Endodermal cell (in vitro differentiated cells): ENCODE results near the gene PRKCE. TPM values are rescaled to one million over a fixed set of nuclear protein-coding genes. Genes with fewer than 3 reads are reported as not detected.

ENCODE experiments used
- DNase-seq: peaks from one replicate; pipeline ENCODE4 v3.0.0-alpha.2; 2017
- H3K27ac ChIP-seq: 2 replicates; pipeline ENCODE4 v1.5.1; 2013; ENCODE audit warnings: mild to moderate bottlenecking, low read depth, low read length, moderate library complexity
- H3K27me3 ChIP-seq: 2 replicates; pipeline ENCODE4 v1.6.1; 2013; ENCODE audit warnings: mild to moderate bottlenecking, low read length, moderate library complexity; ENCODE audit not compliant: insufficient read depth, control insufficient read depth, poor library complexity, severe bottlenecking
- H3K36me3 ChIP-seq: 2 replicates; pipeline ENCODE4 v1.7.0; 2013; ENCODE audit warnings: mild to moderate bottlenecking, low read length, moderate library complexity; ENCODE audit not compliant: control insufficient read depth, insufficient read depth
- H3K4me1 ChIP-seq: one replicate; pipeline ENCODE4 v1.7.0; 2013; ENCODE audit warnings: low read length; ENCODE audit not compliant: control insufficient read depth, insufficient read depth
- H3K4me3 ChIP-seq: 2 replicates; pipeline ENCODE4 v1.5.1; 2013; ENCODE audit warnings: mild to moderate bottlenecking, low read length, moderate library complexity
- H3K9ac ChIP-seq: 2 replicates; pipeline ENCODE4 v1.6.1; 2013; ENCODE audit warnings: mild to moderate bottlenecking, low read length, moderate library complexity; ENCODE audit not compliant: poor library complexity, severe bottlenecking; ENCODE audit errors: extremely low read depth
- H3K9me3 ChIP-seq: 2 replicates; pipeline ENCODE4 v1.6.1; 2013; ENCODE audit warnings: mild to moderate bottlenecking, low read length, moderate library complexity; ENCODE audit not compliant: control insufficient read depth
- H3K27ac Mint-ChIP-seq: 2 replicates; pipeline ENCODE4 v1.8.0; 2020; ENCODE audit warnings: mixed read lengths
- H3K27me3 Mint-ChIP-seq: 2 replicates; pipeline ENCODE4 v1.8.0; 2021; ENCODE audit warnings: mild to moderate bottlenecking, mixed read lengths; ENCODE audit not compliant: insufficient read depth
- H3K36me3 Mint-ChIP-seq: 2 replicates; pipeline ENCODE4 v1.8.0; 2020; ENCODE audit warnings: low read depth, mixed read lengths
- H3K4me1 Mint-ChIP-seq: 2 replicates; pipeline ENCODE4 v1.8.0; 2020; ENCODE audit warnings: mixed read lengths
- H3K4me3 Mint-ChIP-seq: 2 replicates; pipeline ENCODE4 v1.8.0; 2020; ENCODE audit warnings: mild to moderate bottlenecking, moderate library complexity, mixed read lengths
- H3K9me3 Mint-ChIP-seq: 2 replicates; pipeline ENCODE4 v1.8.0; 2020; ENCODE audit warnings: mild to moderate bottlenecking, mixed read lengths
- WGBS, 2 experiments: methylation state at CpG; one replicate each; pipeline versions ENCODE4 v1.1.5 to v1.1.7; 2013; ENCODE audit warnings: missing lambda C conversion rate in 2 of 2, mixed read lengths in 1 of 2; ENCODE audit not compliant: insufficient coverage in 1 of 2, insufficient read length in 1 of 2; 5-methylcytosine and 5-hydroxymethylcytosine counted together
- total RNA-seq, 2 donors: library from RNA; stranded (reverse); fragmentation: NEBNext Ultra II Directional in 1 of 2; extraction: Animal tissue kit (Norgen Biotek cat#: 25700) in 1 of 2; gene quantifications; 2 replicates in 1 of 2; 3 replicates in 1 of 2; pipeline ENCODE4 v1.2.1, GENCODE V29; 2021
- TF ChIP-seq, protein P1 (sequence below): fragments of 200-600 bp; sonication (generic); conservative IDR thresholded peaks from 2 replicates; pipeline ENCODE4 v1.5.0; 2021; ENCODE audit warnings: antibody characterized with exemption, mild to moderate bottlenecking

The PRKCE gene
- total RNA-seq, 2 donors from 2014 or later = 1.4 to 1.7 TPM

DNA sequence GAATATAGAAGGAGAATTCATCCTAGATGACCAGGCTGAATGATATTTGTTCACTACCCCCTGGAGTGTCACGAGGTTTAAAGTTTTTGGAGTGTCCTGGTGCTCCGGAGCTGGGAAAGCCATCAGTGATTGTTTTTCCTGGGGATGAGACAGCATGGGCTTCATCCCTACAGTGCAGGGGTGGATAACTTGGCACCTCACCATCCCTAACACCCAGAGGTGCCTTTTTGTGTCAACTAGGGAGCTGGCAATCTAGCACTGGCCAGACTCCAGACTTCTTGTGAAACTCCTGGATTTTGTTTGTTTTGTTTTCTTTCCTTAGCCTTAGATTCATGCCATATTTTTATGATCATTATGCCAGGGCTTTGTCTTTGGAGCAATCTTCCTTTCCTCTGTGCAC, 164.8 kb downstream of the PRKCE start:
- Histone ChIP-seq H3K27ac (no peak overlapping the region), H3K4me1 (peaks cover 15% of the 10 kb centered on the region), H3K9me3 (no peaks in the 10 kb centered on the region), H3K36me3 (no peaks in the 10 kb centered on the region), H3K4me3 (no peak overlapping the region), H3K27me3 (peaks cover 11% of the 10 kb centered on the region), H3K9ac (no peak overlapping the region)
- H3K27ac Mint-ChIP-seq = no peak overlapping the region
- peaks cover 20% of the 10 kb centered on the region for H3K27me3 Mint-ChIP-seq
- whole genome bisulfite sequencing, 2 experiments = 83 to 87% methylated on average over 1 to 2 of the region's 2 CpGs
- no peaks in the 10 kb centered on the region for H3K9me3 Mint-ChIP-seq
- TF ChIP-seq, protein P1, sequence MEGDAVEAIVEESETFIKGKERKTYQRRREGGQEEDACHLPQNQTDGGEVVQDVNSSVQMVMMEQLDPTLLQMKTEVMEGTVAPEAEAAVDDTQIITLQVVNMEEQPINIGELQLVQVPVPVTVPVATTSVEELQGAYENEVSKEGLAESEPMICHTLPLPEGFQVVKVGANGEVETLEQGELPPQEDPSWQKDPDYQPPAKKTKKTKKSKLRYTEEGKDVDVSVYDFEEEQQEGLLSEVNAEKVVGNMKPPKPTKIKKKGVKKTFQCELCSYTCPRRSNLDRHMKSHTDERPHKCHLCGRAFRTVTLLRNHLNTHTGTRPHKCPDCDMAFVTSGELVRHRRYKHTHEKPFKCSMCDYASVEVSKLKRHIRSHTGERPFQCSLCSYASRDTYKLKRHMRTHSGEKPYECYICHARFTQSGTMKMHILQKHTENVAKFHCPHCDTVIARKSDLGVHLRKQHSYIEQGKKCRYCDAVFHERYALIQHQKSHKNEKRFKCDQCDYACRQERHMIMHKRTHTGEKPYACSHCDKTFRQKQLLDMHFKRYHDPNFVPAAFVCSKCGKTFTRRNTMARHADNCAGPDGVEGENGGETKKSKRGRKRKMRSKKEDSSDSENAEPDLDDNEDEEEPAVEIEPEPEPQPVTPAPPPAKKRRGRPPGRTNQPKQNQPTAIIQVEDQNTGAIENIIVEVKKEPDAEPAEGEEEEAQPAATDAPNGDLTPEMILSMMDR = no peak
- no peaks in the 10 kb centered on the region for H3K36me3 Mint-ChIP-seq
- H3K4me1 Mint-ChIP-seq = peaks cover 51% of the 10 kb centered on the region
- no peak for DNase-seq
- H3K4me3 Mint-ChIP-seq = no peak overlapping the region

DNA sequence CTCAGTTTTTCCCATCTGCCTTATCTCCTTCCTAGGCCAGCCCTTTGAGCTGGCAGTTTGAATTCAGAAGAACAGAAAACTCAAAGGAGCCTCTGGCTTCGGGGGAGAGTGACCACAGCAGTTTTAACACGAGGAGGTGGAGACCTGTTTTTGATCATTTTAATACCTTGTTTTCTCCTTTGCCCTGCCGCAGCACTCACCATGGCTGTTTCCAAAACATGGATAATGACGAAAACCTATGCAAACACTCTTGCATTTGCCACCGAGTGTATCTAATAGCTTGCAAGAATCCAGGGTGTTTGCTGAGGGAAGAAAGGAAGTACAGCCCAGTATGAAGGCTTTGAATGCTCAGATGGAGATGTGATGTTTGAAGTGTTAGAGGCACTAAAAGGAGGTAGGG, 167.1 kb downstream of the PRKCE start:
- Mint-ChIP-seq H3K4me1 (peaks cover 36% of the 10 kb centered on the region), H3K27ac (no peak overlapping the region), H3K27me3 (peaks cover 21% of the 10 kb centered on the region), H3K4me3 (no peak overlapping the region), H3K36me3 (no peaks in the 10 kb centered on the region), H3K9me3 (no peaks in the 10 kb centered on the region)
- TF ChIP-seq, protein P1 = no peak
- Histone ChIP-seq H3K27ac (no peak overlapping the region), H3K4me1 (peaks cover 15% of the 10 kb centered on the region), H3K27me3 (peaks cover 24% of the 10 kb centered on the region), H3K4me3 (no peak overlapping the region), H3K9ac (no peak overlapping the region), H3K9me3 (no peaks in the 10 kb centered on the region), H3K36me3 (no peaks in the 10 kb centered on the region)
- DNase-seq = no peak
- WGBS, 2 experiments = 86 to 89% methylated on average over 3 to 5 of the region's 5 CpGs

DNA sequence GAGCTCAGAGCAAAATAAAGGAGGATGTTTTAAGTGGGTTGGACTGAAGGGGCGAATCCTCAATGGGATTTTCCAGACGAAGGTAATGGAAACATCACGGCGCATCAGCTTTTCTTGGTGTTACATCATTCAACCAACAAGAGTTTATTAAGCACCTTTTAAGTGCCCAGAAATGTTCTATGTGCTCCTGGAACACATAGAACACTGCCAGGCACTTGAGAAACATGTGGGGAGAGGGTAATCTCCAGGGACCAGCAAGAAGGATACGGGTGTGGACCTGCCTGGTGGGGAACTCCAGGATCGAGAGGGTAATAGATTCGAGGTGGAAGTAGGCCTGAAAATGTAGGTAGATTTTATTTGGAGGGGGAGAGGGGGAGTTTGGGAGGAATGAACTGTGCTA, 168.6 kb downstream of the PRKCE start:
- Mint-ChIP-seq H3K36me3 (no peaks in the 10 kb centered on the region), H3K4me1 (peaks cover 35% of the 10 kb centered on the region), H3K27me3 (peaks cover 21% of the 10 kb centered on the region), H3K4me3 (no peak overlapping the region), H3K27ac (no peak overlapping the region), H3K9me3 (no peaks in the 10 kb centered on the region)
- 95 to 96% methylated on average over 5 to 7 of the region's 7 CpGs for WGBS, 2 experiments
- Histone ChIP-seq H3K9ac (no peak overlapping the region), H3K36me3 (no peaks in the 10 kb centered on the region), H3K4me3 (no peak overlapping the region), H3K27ac (no peak overlapping the region), H3K27me3 (peaks cover 24% of the 10 kb centered on the region), H3K4me1 (peaks cover 5% of the 10 kb centered on the region), H3K9me3 (no peaks in the 10 kb centered on the region)
- TF ChIP-seq, protein P1 = no peak
- no peak for DNase-seq
